ENCODE results near the gene CNTN5.

Gene CNTN5

DNA sequence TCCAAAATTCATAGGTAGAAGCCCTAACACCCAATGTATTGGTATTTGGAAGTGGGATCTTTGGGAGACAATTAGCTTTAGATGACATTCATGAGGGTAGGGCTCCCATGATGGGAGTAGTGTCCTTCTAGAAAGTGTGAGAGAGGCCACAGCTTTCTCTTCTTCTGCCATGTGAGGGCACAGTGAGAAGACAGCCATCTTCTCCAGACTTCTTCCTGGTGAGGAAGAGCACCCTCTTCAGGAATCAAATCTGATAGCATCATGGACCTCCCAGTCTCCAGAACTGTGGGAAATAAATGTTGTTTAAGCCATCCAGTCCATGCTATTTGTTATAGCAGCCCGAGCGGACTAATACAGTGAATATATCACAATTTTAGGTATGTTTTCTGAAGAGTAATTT lies 96.9 kb downstream of the CNTN5 start:
- no peak for TF ChIP-seq FOXM1 (IDR thresholded peaks at IDR 0.05; ENCODE audit: borderline replicate concordance, low read depth)
- no peak for TF ChIP-seq CEBPB (IDR thresholded peaks at IDR 0.05)
- no peak for TF ChIP-seq EGR1 (IDR thresholded peaks at IDR 0.05)
- no peak for TF ChIP-seq TEAD4 (IDR thresholded peaks at IDR 0.05)
- TF ChIP-seq ZBTB7A (IDR thresholded peaks at IDR 0.05; ENCODE audit: low read depth): no peak
- no peak for TF ChIP-seq CREB1 (IDR thresholded peaks at IDR 0.05; ENCODE audit: low read depth)
- no peak for TF ChIP-seq YY1 (IDR thresholded peaks at IDR 0.05; ENCODE audit: low read depth)
- TF ChIP-seq, protein P1, sequence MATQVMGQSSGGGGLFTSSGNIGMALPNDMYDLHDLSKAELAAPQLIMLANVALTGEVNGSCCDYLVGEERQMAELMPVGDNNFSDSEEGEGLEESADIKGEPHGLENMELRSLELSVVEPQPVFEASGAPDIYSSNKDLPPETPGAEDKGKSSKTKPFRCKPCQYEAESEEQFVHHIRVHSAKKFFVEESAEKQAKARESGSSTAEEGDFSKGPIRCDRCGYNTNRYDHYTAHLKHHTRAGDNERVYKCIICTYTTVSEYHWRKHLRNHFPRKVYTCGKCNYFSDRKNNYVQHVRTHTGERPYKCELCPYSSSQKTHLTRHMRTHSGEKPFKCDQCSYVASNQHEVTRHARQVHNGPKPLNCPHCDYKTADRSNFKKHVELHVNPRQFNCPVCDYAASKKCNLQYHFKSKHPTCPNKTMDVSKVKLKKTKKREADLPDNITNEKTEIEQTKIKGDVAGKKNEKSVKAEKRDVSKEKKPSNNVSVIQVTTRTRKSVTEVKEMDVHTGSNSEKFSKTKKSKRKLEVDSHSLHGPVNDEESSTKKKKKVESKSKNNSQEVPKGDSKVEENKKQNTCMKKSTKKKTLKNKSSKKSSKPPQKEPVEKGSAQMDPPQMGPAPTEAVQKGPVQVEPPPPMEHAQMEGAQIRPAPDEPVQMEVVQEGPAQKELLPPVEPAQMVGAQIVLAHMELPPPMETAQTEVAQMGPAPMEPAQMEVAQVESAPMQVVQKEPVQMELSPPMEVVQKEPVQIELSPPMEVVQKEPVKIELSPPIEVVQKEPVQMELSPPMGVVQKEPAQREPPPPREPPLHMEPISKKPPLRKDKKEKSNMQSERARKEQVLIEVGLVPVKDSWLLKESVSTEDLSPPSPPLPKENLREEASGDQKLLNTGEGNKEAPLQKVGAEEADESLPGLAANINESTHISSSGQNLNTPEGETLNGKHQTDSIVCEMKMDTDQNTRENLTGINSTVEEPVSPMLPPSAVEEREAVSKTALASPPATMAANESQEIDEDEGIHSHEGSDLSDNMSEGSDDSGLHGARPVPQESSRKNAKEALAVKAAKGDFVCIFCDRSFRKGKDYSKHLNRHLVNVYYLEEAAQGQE (IDR thresholded peaks at IDR 0.05; ENCODE audit: low read depth): no peak
- TF ChIP-seq TAF1 (IDR thresholded peaks at IDR 0.05; ENCODE audit: low read depth): no peak
- TF ChIP-seq TCF12 (IDR thresholded peaks at IDR 0.05; ENCODE audit: low read depth): no peak

DNA sequence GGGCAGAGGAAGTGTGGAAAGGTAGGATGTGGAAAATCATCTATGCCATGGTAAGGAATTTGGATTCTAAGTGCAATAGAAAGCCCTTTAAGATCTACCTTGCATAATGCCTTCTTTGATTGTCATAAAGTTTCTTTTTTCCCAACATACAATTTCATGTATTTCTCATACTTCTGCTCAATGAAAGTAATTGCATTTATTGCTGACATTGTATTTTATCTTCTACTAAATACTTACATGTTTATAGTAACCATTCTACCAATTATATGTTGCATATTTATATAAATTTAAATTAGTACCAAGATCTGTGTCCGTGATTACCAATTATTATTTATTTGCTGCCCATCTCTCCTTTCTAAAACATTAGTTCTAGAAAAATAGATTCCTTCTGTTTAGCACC lies 114.8 kb downstream of the CNTN5 start:
- TF ChIP-seq, protein P1 (IDR thresholded peaks at IDR 0.05; ENCODE audit: low read depth): no peak
- TF ChIP-seq CEBPB (IDR thresholded peaks at IDR 0.05) (no peak), RAD21 (IDR thresholded peaks at IDR 0.05; ENCODE audit: low read depth) (no peak), NFIC (IDR thresholded peaks at IDR 0.05) (no peak), TEAD4 (IDR thresholded peaks at IDR 0.05) (no peak), YY1 (IDR thresholded peaks at IDR 0.05; ENCODE audit: low read depth) (no peak), EGR1 (IDR thresholded peaks at IDR 0.05) (no peak), TAF1 (IDR thresholded peaks at IDR 0.05; ENCODE audit: low read depth) (no peak), MAX (IDR thresholded peaks at IDR 0.05) (no peak), CREB1 (IDR thresholded peaks at IDR 0.05; ENCODE audit: low read depth) (no peak), EP300 (IDR thresholded peaks at IDR 0.05; ENCODE audit: borderline replicate concordance) (no peak)
- TF ChIP-seq, protein P2, sequence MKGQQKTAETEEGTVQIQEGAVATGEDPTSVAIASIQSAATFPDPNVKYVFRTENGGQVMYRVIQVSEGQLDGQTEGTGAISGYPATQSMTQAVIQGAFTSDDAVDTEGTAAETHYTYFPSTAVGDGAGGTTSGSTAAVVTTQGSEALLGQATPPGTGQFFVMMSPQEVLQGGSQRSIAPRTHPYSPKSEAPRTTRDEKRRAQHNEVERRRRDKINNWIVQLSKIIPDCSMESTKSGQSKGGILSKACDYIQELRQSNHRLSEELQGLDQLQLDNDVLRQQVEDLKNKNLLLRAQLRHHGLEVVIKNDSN (IDR thresholded peaks at IDR 0.05): no peak

DNA sequence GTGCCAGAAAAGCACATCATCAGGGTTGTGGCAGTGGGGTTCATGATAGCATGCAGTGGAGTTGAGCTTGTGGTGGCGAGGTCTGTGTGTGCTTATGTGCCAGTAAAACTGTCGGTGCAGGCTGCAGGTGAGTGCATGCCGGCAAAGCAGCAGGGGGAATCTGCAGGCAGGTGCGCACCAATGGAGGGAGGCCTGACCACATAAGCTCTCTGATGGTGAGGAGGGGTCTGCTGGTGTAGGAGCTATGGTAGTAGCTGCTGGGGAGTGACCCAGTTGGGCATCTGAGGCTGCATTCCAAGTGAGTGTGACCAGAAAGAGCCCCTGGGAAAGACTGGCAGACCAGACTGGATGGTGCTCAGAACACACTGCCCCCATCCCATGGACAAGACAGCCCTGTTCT lies 121.5 kb downstream of the CNTN5 start:
- TF ChIP-seq NFIC (IDR thresholded peaks at IDR 0.05): no peak
- no peak for TF ChIP-seq MAX (IDR thresholded peaks at IDR 0.05)

GRCh38 chr11:99148352-99148751 lies 127.6 kb downstream of the CNTN5 start:
- no peak for TF ChIP-seq NFIC (IDR thresholded peaks at IDR 0.05)
- TF ChIP-seq FOXM1 (IDR thresholded peaks at IDR 0.05; ENCODE audit: borderline replicate concordance, low read depth): no peak
- TF ChIP-seq TEAD4 (IDR thresholded peaks at IDR 0.05): no peak
- no peak for TF ChIP-seq YY1 (IDR thresholded peaks at IDR 0.05; ENCODE audit: low read depth)
- no peak for TF ChIP-seq MAX (IDR thresholded peaks at IDR 0.05)
- no peak for TF ChIP-seq RAD21 (IDR thresholded peaks at IDR 0.05; ENCODE audit: low read depth)
- TF ChIP-seq CREB1 (IDR thresholded peaks at IDR 0.05; ENCODE audit: low read depth): no peak

- TF ChIP-seq YY1 (IDR thresholded peaks at IDR 0.05; ENCODE audit: low read depth): no peak
- no peak for TF ChIP-seq TAF1 (IDR thresholded peaks at IDR 0.05; ENCODE audit: low read depth)
- TF ChIP-seq, protein P1 (IDR thresholded peaks at IDR 0.05; ENCODE audit: low read depth): no peak
- TF ChIP-seq EP300 (IDR thresholded peaks at IDR 0.05; ENCODE audit: borderline replicate concordance): no peak
- no peak for TF ChIP-seq NFIC (IDR thresholded peaks at IDR 0.05)
- TF ChIP-seq FOXM1 (IDR thresholded peaks at IDR 0.05; ENCODE audit: borderline replicate concordance, low read depth): no peak
- TF ChIP-seq EGR1 (IDR thresholded peaks at IDR 0.05): no peak
- no peak for TF ChIP-seq ZBTB7A (IDR thresholded peaks at IDR 0.05; ENCODE audit: low read depth)
- TF ChIP-seq TCF12 (IDR thresholded peaks at IDR 0.05; ENCODE audit: low read depth): no peak
- TF ChIP-seq RAD21 (IDR thresholded peaks at IDR 0.05; ENCODE audit: low read depth): no peak
Measured at GRCh38 chr11:99154277-99154676, 133.5 kb downstream of the CNTN5 start.

Measured in Ishikawa (cell line).